ENCODE measurements around the gene PLXNA4. TPM values are rescaled to one million over a fixed set of nuclear protein-coding genes. Genes with fewer than 3 reads are reported as not detected.

The PLXNA4 gene
- total and polyA plus RNA-seq, 3 experiments from 2014 or later, result 0.02 to 0.05 TPM; not detected in 1

DNA sequence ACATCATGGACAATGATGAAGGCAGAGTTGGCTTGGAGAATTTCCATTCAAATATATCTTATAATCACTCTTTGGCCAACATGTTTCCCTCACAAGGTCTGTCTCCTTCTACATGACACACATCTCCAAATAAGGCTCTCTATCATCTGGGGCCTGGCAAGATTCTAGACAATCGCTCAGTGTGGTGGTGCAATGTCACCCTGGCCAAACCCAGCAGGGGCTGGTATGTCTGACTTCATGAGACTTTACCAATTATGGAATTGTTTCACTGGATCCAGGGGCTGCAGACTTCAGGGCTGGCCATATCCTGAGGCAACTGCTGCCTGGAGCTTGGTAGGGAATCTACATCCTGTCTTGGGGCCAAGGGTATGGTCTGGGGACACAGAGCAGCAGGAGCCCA is 319.0 kb downstream of the PLXNA4 start:
- Histone ChIP-seq H3K9me3 (ENCODE audit: low read length) (no peaks in the 10 kb centered on the region), H3K27ac (ENCODE audit: low read depth, low read length) (no peak overlapping the region), H3K4me3 (ENCODE audit: low read length) (no peak overlapping the region), H3K36me3 (ENCODE audit: insufficient read depth, low read length) (no peaks in the 10 kb centered on the region), H3K27me3 (ENCODE audit: insufficient read depth, low read length, poor library complexity, severe bottlenecking) (peaks cover 4% of the 10 kb centered on the region), H3K4me1 (ENCODE audit: insufficient read depth, low read length) (no peaks in the 10 kb centered on the region)
- no peaks in the 10 kb centered on the region for H3K9me3 Mint-ChIP-seq
- ChIA-PET POLR2A (no interaction called here), CTCF (no interaction called here)
- no peaks in the 10 kb centered on the region for H3K36me3 Mint-ChIP-seq
- H3K4me1 Mint-ChIP-seq, result no peaks in the 10 kb centered on the region
- H3K4me3 Mint-ChIP-seq, result no peak overlapping the region
- no peak overlapping the region for H3K27ac Mint-ChIP-seq
- DNase-seq, result no peak
- H3K27me3 Mint-ChIP-seq, result peaks cover 12 to 19% of the 10 kb centered on the region in 2 donors

DNA sequence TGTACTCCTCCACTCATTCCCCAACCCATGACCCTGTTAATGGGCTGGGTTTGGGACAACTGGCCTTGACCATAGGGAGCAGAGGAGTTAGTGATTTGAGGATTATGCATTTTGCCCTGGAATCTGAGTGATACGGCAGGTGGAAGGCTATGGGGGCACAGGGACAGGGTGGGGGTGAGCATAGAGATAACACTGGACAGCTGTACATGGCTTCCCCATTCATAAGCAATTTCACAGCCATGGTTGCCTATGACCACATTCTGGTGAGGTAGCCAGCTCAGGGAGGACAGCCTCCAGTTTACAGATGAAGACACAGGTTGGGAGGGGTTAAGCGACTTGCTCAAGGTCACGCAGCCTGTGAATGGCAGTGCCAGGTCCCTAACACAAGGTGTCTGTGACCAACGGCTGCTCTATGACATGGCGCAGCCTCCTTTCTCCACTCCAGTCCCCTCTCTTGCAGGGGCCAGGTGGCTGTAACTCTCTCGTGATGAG is 319.5 kb downstream of the PLXNA4 start:
- POLR2A ChIA-PET, result no interaction called here

DNA sequence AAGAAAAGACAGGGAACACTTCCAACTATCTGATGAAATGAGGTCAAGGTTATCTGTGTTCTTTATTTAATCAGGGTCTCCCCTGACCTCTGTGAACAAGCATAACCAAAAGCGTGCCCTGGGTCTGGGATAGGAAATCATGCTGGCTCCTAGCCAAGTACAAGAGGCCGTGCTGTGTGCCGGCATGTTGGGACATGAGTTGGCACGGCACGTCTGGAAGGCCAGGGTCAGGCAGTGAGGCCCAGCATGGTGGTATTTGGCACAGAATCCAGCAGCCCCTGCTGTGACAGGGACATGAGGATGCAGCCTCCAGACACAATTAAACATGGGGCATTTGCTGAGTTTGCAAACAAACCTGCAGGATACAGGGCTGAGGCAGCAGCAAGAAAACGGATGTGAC is 320.4 kb downstream of the PLXNA4 start:
- Histone ChIP-seq H3K27ac (ENCODE audit: low read depth, low read length) (no peak overlapping the region), H3K4me1 (ENCODE audit: insufficient read depth, low read length) (no peaks in the 10 kb centered on the region), H3K36me3 (ENCODE audit: insufficient read depth, low read length) (no peaks in the 10 kb centered on the region), H3K4me3 (ENCODE audit: low read length) (no peak overlapping the region), H3K9me3 (ENCODE audit: low read length) (no peaks in the 10 kb centered on the region), H3K27me3 (ENCODE audit: insufficient read depth, low read length, poor library complexity, severe bottlenecking) (peaks cover 4% of the 10 kb centered on the region)
- DNase-seq, result no peak
- Mint-ChIP-seq H3K4me1 (no peaks in the 10 kb centered on the region), H3K27me3 (peaks cover 9 to 22% of the 10 kb centered on the region in 2 donors), H3K4me3 (no peak overlapping the region), H3K36me3 (no peaks in the 10 kb centered on the region), H3K27ac (no peak overlapping the region), H3K9me3 (no peaks in the 10 kb centered on the region)
- ChIA-PET CTCF (no interaction called here), POLR2A (no interaction called here)

More for the DNA sequence above, 319.5 kb downstream of the PLXNA4 start:
- H3K4me1 Mint-ChIP-seq, result no peaks in the 10 kb centered on the region
- H3K27ac Mint-ChIP-seq, result no peak overlapping the region
- no peak overlapping the region for H3K4me3 Mint-ChIP-seq
- H3K9me3 Mint-ChIP-seq, result no peaks in the 10 kb centered on the region
- H3K4me1 ChIP-seq (ENCODE audit: insufficient read depth, low read length), result no peaks in the 10 kb centered on the region
- no peaks in the 10 kb centered on the region for H3K36me3 ChIP-seq (ENCODE audit: insufficient read depth, low read length)
- H3K27me3 Mint-ChIP-seq, result peaks cover 12 to 21% of the 10 kb centered on the region in 2 donors
- CTCF ChIA-PET, result no interaction called here
- DNase-seq, result no peak
- H3K4me3 ChIP-seq (ENCODE audit: low read length), result no peak overlapping the region
- no peak overlapping the region for H3K27ac ChIP-seq (ENCODE audit: low read depth, low read length)
- no peaks in the 10 kb centered on the region for H3K36me3 Mint-ChIP-seq
- peaks cover 4% of the 10 kb centered on the region for H3K27me3 ChIP-seq (ENCODE audit: insufficient read depth, low read length, poor library complexity, severe bottlenecking)
- no peaks in the 10 kb centered on the region for H3K9me3 ChIP-seq (ENCODE audit: low read length)

DNA sequence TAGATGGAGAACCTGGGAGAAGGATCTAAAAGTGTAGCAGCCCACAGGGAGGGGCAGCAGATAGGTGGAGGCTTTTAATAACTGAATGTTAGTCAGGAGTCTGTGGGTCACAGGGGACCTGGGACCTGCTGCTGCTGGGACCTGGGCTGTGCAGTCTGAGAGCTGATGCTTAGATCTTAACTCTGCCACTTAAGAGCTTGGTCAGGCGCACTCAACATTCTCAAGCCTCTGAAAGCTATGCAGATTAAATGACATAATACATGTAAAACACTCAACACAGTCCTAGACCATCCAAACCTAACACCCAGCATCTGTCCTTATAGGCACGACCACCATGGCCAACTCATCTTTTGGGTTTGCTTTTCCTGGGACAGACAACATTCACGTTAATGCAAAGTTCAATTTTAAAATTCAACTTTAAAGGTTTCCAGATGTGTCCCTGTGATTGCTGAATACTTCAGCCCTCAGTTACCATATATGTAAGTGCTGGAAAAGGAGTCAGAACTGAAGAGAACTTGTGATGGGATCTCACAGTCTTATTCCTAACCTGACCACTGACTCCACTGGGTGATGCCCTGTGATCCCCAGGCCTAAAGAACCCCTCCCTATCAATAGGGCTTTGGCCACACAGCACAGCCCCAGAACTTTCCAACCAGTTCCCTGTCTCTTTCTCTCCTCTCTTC is 321.0 kb downstream of the PLXNA4 start:
- Mint-ChIP-seq H3K36me3 (no peaks in the 10 kb centered on the region), H3K9me3 (no peaks in the 10 kb centered on the region), H3K27ac (no peak overlapping the region), H3K4me1 (no peaks in the 10 kb centered on the region), H3K27me3 (peaks cover 9 to 21% of the 10 kb centered on the region in 2 donors), H3K4me3 (no peak overlapping the region)
- no peaks in the 10 kb centered on the region for H3K36me3 ChIP-seq (ENCODE audit: insufficient read depth, low read length)
- peaks cover 4% of the 10 kb centered on the region for H3K27me3 ChIP-seq (ENCODE audit: insufficient read depth, low read length, poor library complexity, severe bottlenecking)
- CTCF ChIA-PET, result no interaction called here
- no peaks in the 10 kb centered on the region for H3K4me1 ChIP-seq (ENCODE audit: insufficient read depth, low read length)
- no peak overlapping the region for H3K4me3 ChIP-seq (ENCODE audit: low read length)
- no peak overlapping the region for H3K27ac ChIP-seq (ENCODE audit: low read depth, low read length)
- POLR2A ChIA-PET, result no interaction called here
- H3K9me3 ChIP-seq (ENCODE audit: low read length), result no peaks in the 10 kb centered on the region
- no peak for DNase-seq

DNA sequence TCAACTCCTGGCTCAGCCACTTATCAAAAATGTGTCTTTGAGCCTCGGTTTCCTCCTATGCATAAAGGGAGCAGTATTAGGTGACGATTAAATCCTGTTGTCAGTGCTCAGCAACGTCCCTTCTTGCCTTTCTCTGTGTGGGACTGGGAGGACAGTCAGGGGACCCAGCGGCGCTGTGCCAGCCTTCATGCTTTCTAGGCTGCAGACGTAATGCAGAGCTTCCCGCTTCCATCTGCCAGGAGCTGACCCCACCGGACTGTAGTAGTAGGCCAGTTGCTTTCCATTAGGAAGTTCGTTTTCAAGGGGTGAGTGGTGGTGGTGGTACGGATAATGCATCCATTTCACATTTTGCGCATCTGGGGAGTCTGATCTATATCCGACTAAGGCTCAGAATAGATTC is 321.8 kb downstream of the PLXNA4 start:
- Mint-ChIP-seq H3K9me3 (no peaks in the 10 kb centered on the region), H3K4me1 (no peaks in the 10 kb centered on the region), H3K4me3 (no peak overlapping the region), H3K27ac (no peak overlapping the region), H3K27me3 (peaks cover 9 to 18% of the 10 kb centered on the region in 2 donors), H3K36me3 (no peaks in the 10 kb centered on the region)
- Histone ChIP-seq H3K4me3 (ENCODE audit: low read length) (no peak overlapping the region), H3K9me3 (ENCODE audit: low read length) (no peaks in the 10 kb centered on the region), H3K27ac (ENCODE audit: low read depth, low read length) (no peak overlapping the region), H3K36me3 (ENCODE audit: insufficient read depth, low read length) (no peaks in the 10 kb centered on the region), H3K4me1 (ENCODE audit: insufficient read depth, low read length) (no peaks in the 10 kb centered on the region), H3K27me3 (ENCODE audit: insufficient read depth, low read length, poor library complexity, severe bottlenecking) (peaks cover 4% of the 10 kb centered on the region)
- DNase-seq, result no peak
- CTCF ChIA-PET, result no interaction called here
- POLR2A ChIA-PET, result no interaction called here

DNA sequence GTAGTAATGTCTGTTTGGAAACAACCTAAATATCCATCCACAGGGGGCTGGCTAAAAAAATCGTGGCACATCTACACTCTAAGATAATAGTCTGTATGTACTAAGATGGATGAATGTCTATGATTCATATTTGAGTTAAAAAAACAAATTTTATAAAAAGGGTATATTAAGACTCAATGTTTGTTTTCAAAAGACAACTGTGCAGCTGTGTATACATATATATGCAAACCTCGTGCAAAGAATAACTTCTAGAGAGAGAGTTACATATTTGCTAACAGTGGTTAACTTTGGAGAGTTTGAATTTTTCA is 323.5 kb downstream of the PLXNA4 start:
- H3K4me1 Mint-ChIP-seq, result no peaks in the 10 kb centered on the region
- no peaks in the 10 kb centered on the region for H3K9me3 Mint-ChIP-seq
- CTCF ChIA-PET, result interaction anchor here (0.6 kb wide), 1 partner anchor 175 kb away, joined by 3 read pairs; no protein-coding TSS in a partner anchor
- no peaks in the 10 kb centered on the region for H3K9me3 ChIP-seq (ENCODE audit: low read length)
- peaks cover 15 to 28% of the 10 kb centered on the region in 2 donors for H3K27me3 Mint-ChIP-seq
- H3K4me3 Mint-ChIP-seq, result no peak overlapping the region
- H3K4me3 ChIP-seq (ENCODE audit: low read length), result no peak overlapping the region
- H3K4me1 ChIP-seq (ENCODE audit: insufficient read depth, low read length), result no peaks in the 10 kb centered on the region
- H3K27me3 ChIP-seq (ENCODE audit: insufficient read depth, low read length, poor library complexity, severe bottlenecking), result peaks cover 4% of the 10 kb centered on the region
- no peak overlapping the region for H3K27ac ChIP-seq (ENCODE audit: low read depth, low read length)
- no peaks in the 10 kb centered on the region for H3K36me3 ChIP-seq (ENCODE audit: insufficient read depth, low read length)
- DNase-seq, result no peak
- H3K27ac Mint-ChIP-seq, result no peak overlapping the region
- no peaks in the 10 kb centered on the region for H3K36me3 Mint-ChIP-seq
- POLR2A ChIA-PET, result no interaction called here

DNA sequence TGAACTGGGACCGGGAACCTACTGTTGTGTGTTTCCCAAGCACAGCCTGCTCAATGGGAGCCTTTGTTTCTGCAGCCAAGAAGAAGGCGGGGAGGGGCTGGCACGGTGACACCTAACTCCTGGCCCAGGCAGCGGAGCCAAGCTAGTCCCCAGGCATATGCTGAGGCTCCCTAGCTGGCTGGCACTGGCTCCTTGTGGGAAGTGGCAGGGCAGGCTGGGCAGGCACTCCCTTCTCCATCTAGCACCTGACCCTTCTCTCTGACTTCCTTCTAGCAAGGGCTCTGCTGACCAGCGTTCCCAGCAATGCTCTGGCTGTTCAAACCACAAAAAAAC is 325.0 kb downstream of the PLXNA4 start:
- peaks cover 14 to 29% of the 10 kb centered on the region in 2 donors for H3K27me3 Mint-ChIP-seq
- POLR2A ChIA-PET, result no interaction called here
- H3K4me1 ChIP-seq (ENCODE audit: insufficient read depth, low read length), result no peaks in the 10 kb centered on the region
- H3K27ac Mint-ChIP-seq, result no peak overlapping the region
- H3K4me3 ChIP-seq (ENCODE audit: low read length), result no peak overlapping the region
- H3K9me3 Mint-ChIP-seq, result peaks cover 0 to 2% (median 0%) of the 10 kb centered on the region in 5 donors
- H3K9me3 ChIP-seq (ENCODE audit: low read length), result no peaks in the 10 kb centered on the region
- no peaks in the 10 kb centered on the region for H3K4me1 Mint-ChIP-seq
- no peak for DNase-seq
- H3K27me3 ChIP-seq (ENCODE audit: insufficient read depth, low read length, poor library complexity, severe bottlenecking), result no peaks in the 10 kb centered on the region
- CTCF ChIA-PET, result no interaction called here
- H3K36me3 Mint-ChIP-seq, result no peaks in the 10 kb centered on the region
- H3K27ac ChIP-seq (ENCODE audit: low read depth, low read length), result no peak overlapping the region
- no peaks in the 10 kb centered on the region for H3K36me3 ChIP-seq (ENCODE audit: insufficient read depth, low read length)
- H3K4me3 Mint-ChIP-seq, result no peak overlapping the region

DNA sequence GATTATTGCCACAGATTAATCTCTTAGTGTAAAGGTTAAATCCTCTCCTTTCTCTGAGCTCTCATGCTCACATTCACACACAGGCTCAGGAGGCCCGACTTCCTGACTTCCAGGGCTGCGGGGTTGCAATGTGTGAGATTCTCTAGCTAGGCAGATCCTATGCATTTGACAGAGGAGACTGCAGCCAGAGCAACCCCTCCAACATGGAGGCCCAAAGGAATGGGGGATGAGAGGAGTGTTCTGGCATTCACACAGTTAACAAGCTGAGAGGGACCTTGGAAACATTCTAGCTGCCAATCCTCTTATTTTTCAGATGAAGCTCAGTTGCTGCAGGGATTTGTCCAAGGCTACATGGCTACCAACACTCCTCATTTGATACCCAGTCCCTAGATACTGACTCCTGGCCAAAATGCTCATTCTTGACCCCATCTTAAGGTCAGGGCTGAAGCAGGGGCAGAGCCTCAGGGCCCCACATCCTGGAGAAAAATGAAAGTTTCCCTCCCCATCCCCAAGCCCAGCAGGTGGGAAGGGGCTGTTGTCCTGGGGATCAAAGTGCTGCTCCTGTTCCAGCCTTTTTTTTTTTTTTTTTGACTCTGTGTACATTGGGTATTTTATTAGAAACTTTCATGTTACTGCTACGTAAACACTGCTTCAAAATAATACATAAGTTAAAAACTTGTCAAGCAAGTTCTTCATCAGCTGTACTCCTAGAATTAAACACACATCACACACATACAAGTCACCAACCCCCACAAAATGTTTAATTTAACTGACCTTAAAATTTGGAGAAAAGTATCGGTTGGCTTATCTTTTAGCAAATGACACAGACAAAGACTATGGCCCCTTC is 325.6 kb downstream of the PLXNA4 start:
- ChIA-PET CTCF (no interaction called here), POLR2A (no interaction called here)
- H3K27ac ChIP-seq (ENCODE audit: low read depth, low read length), result no peak overlapping the region
- no peak overlapping the region for H3K4me3 Mint-ChIP-seq
- no peak for DNase-seq
- H3K4me1 Mint-ChIP-seq, result no peaks in the 10 kb centered on the region
- no peaks in the 10 kb centered on the region for H3K36me3 ChIP-seq (ENCODE audit: insufficient read depth, low read length)
- H3K27ac Mint-ChIP-seq, result no peak overlapping the region
- H3K27me3 Mint-ChIP-seq, result peaks cover 13 to 28% of the 10 kb centered on the region in 2 donors
- H3K36me3 Mint-ChIP-seq, result no peaks in the 10 kb centered on the region
- no peaks in the 10 kb centered on the region for H3K4me1 ChIP-seq (ENCODE audit: insufficient read depth, low read length)
- no peaks in the 10 kb centered on the region for H3K9me3 ChIP-seq (ENCODE audit: low read length)
- H3K4me3 ChIP-seq (ENCODE audit: low read length), result no peak overlapping the region
- H3K27me3 ChIP-seq (ENCODE audit: insufficient read depth, low read length, poor library complexity, severe bottlenecking), result no peaks in the 10 kb centered on the region
- H3K9me3 Mint-ChIP-seq, result peaks cover 0 to 3% (median under 1%) of the 10 kb centered on the region in 5 donors

Data from CD8-positive, alpha-beta memory T cell (primary cell).